T-helper 17 cell (primary cell): ENCODE data around the gene GIMAP4. TPM values are rescaled to one million over a fixed set of nuclear protein-coding genes. Genes with fewer than 3 reads are reported as not detected.

Source experiments
- total RNA-seq, 4 donors: library from RNA in 2 of 4; stranded (reverse) in 2 of 4; gene quantifications; one replicate each; pipeline ENCODE4 v1.2.3 and lab custom pipeline; 2022 to 2026

GIMAP4 gene
- total RNA-seq, 2 donors from 2014 or later, result 62.1 to 113 TPM

Other genes starting within 250 kb of the GIMAP4 start
- 1 to 10 TPM; 6.4 to 6.9 TPM for gene LRRC61, start 244.0 kb upstream of the GIMAP4 start, total RNA-seq
- gene ACTR3C, start 243.8 kb upstream of the GIMAP4 start, total RNA-seq, result 10 to 100 TPM in 1 of 2 donors, 1 to 10 TPM in 1; 6.0 to 10.2 TPM
- not detected for gene RARRES2, start 225.8 kb upstream of the GIMAP4 start, total RNA-seq
- 10 to 100 TPM; 43.0 to 49.8 TPM for gene REPIN1, start 198.6 kb upstream of the GIMAP4 start, total RNA-seq
- 1 to 10 TPM; 1.4 to 2.1 TPM for gene ZNF775, start 188.1 kb upstream of the GIMAP4 start, total RNA-seq
- 10 to 100 TPM in 1 of 2 donors, 1 to 10 TPM in 1; 8.1 to 12.0 TPM for gene GIMAP8, start 116.8 kb upstream of the GIMAP4 start, total RNA-seq
- 10 to 100 TPM; 62.7 to 68.3 TPM for gene GIMAP7, start 52.5 kb upstream of the GIMAP4 start, total RNA-seq
- 10 to 100 TPM; 25.5 to 48.3 TPM for gene GIMAP6, start 65.0 kb downstream of the GIMAP4 start, total RNA-seq
- gene GIMAP2, start 118.3 kb downstream of the GIMAP4 start, total RNA-seq, result 10 to 100 TPM; 53.7 to 68.2 TPM
- gene GIMAP1, start 149.2 kb downstream of the GIMAP4 start, total RNA-seq, result 10 to 100 TPM; 14.1 to 23.0 TPM
- 10 to 100 TPM; 44.1 to 65.3 TPM for gene GIMAP5, start 170.0 kb downstream of the GIMAP4 start, total RNA-seq
- not detected for gene TMEM176B, start 233.0 kb downstream of the GIMAP4 start, total RNA-seq
- under 1 TPM in 1 of 2 donors, not detected in 1; 0.20 TPM for gene TMEM176A, start 233.4 kb downstream of the GIMAP4 start, total RNA-seq